H9 (cell line): ENCODE data around the gene UBE3B. TPM values are rescaled to one million over a fixed set of nuclear protein-coding genes. Genes with fewer than 3 reads are reported as not detected.

Source experiments
- DNase-seq: peaks from one replicate; pipeline ENCODE4 v3.0.0-alpha.2; 2017
- H2AFZ ChIP-seq: one replicate; pipeline ENCODE4 v1.6.1; 2013; ENCODE audit warnings: mild to moderate bottlenecking, low read length, control low read depth, moderate library complexity
- H2AK5ac ChIP-seq: 2 replicates; pipeline ENCODE4 v1.6.1; 2013; ENCODE audit warnings: low read length, control low read depth, mixed read lengths; ENCODE audit not compliant: insufficient read length
- H2BK120ac ChIP-seq: one replicate; pipeline ENCODE4 v1.6.1; 2013; ENCODE audit warnings: low read depth, mild to moderate bottlenecking, low read length, control low read depth, inconsistent platforms; ENCODE audit not compliant: poor library complexity, severe bottlenecking
- H2BK12ac ChIP-seq: 2 replicates; pipeline ENCODE4 v1.6.1; 2013; ENCODE audit warnings: low read length, control low read depth, mixed read lengths, low read depth; ENCODE audit not compliant: insufficient read length
- H2BK15ac ChIP-seq: 2 replicates; pipeline ENCODE4 v1.6.1; 2013; ENCODE audit warnings: low read depth, low read length, control low read depth
- H2BK20ac ChIP-seq: one replicate; pipeline ENCODE4 v1.6.1; 2013; ENCODE audit warnings: low read depth, mild to moderate bottlenecking, low read length, control low read depth, inconsistent platforms; ENCODE audit not compliant: poor library complexity, severe bottlenecking
- H2BK5ac ChIP-seq: 2 replicates; pipeline ENCODE4 v1.6.1; 2013; ENCODE audit warnings: low read length, control low read depth, mixed read lengths; ENCODE audit not compliant: insufficient read length
- H3K14ac ChIP-seq: 2 replicates; pipeline ENCODE4 v1.6.1; 2013; ENCODE audit warnings: low read length, control low read depth; ENCODE audit not compliant: insufficient read depth
- H3K18ac ChIP-seq: 2 replicates; pipeline ENCODE4 v1.6.1; 2013; ENCODE audit warnings: low read depth, mild to moderate bottlenecking, mixed read lengths, low read length, control low read depth; ENCODE audit not compliant: insufficient read length
- H3K23ac ChIP-seq: 2 replicates; pipeline ENCODE4 v1.6.1; 2013; ENCODE audit warnings: low read length, control low read depth, mixed read lengths, low read depth; ENCODE audit not compliant: insufficient read length
- H3K23me2 ChIP-seq: 2 replicates; pipeline ENCODE4 v1.6.1; 2013; ENCODE audit warnings: low read depth, mild to moderate bottlenecking, mixed read lengths, low read length, control low read depth; ENCODE audit not compliant: insufficient read length, poor library complexity, severe bottlenecking
- H3K27ac ChIP-seq: 2 replicates; pipeline ENCODE4 v1.5.1; 2013; ENCODE audit warnings: low read length, control low read depth, mixed read lengths, low read depth; ENCODE audit not compliant: insufficient read length
- H3K27me3 ChIP-seq: 2 replicates; pipeline ENCODE4 v1.6.1; 2013; ENCODE audit warnings: low read length, control low read depth, inconsistent platforms; ENCODE audit not compliant: insufficient read depth
- H3K4ac ChIP-seq: 2 replicates; pipeline ENCODE4 v1.6.1; 2013; ENCODE audit warnings: low read depth, mild to moderate bottlenecking, control low read depth, inconsistent platforms, low read length, moderate library complexity
- H3K4me1 ChIP-seq: 2 replicates; pipeline ENCODE4 v1.6.1; 2013; ENCODE audit warnings: low read length, control low read depth, inconsistent platforms; ENCODE audit not compliant: insufficient read depth
- H3K4me2 ChIP-seq: 2 replicates; pipeline ENCODE4 v1.6.1; 2013; ENCODE audit warnings: low read length, control low read depth, mixed read lengths; ENCODE audit not compliant: insufficient read length, insufficient read depth
- H3K56ac ChIP-seq: 2 replicates; pipeline ENCODE4 v1.6.1; 2013; ENCODE audit warnings: low read depth, mild to moderate bottlenecking, mixed read lengths, low read length, control low read depth; ENCODE audit not compliant: insufficient read length
- H3K79me1 ChIP-seq: 2 replicates; pipeline ENCODE4 v1.6.1; 2013; ENCODE audit warnings: low read depth, mild to moderate bottlenecking, moderate library complexity, low read length, control low read depth, inconsistent platforms; ENCODE audit not compliant: insufficient read depth, poor library complexity, severe bottlenecking
- H3K79me2 ChIP-seq: 2 replicates; pipeline ENCODE4 v1.6.1; 2013; ENCODE audit warnings: low read length, control low read depth, inconsistent platforms; ENCODE audit not compliant: insufficient read depth
- H3K9ac ChIP-seq: 2 replicates; pipeline ENCODE4 v1.6.1; 2013; ENCODE audit warnings: low read length, control low read depth, mixed read lengths; ENCODE audit not compliant: insufficient read length; ENCODE audit errors: extremely low read depth
- H3K9me3 ChIP-seq: one replicate; pipeline ENCODE4 v1.6.1; 2013; ENCODE audit warnings: low read depth, low read length, inconsistent platforms; ENCODE audit not compliant: control insufficient read depth
- H3T11ph ChIP-seq: one replicate; pipeline ENCODE4 v1.6.1; 2013; ENCODE audit warnings: mild to moderate bottlenecking, low read length, control low read depth, inconsistent platforms
- H4K20me1 ChIP-seq: one replicate; pipeline ENCODE4 v1.6.1; 2013; ENCODE audit not compliant: control insufficient read depth, insufficient read length, insufficient read depth
- H4K5ac ChIP-seq: 2 replicates; pipeline ENCODE4 v1.6.1; 2013; ENCODE audit warnings: low read depth, mild to moderate bottlenecking, mixed read lengths, low read length, control low read depth; ENCODE audit not compliant: insufficient read length
- H4K8ac ChIP-seq: replicated peaks from 2 replicates; pipeline ENCODE4 v1.6.1; 2013; ENCODE audit warnings: low read length, control low read depth, mixed read lengths, low read depth; ENCODE audit not compliant: insufficient read length
- H4K91ac ChIP-seq: 2 replicates; pipeline ENCODE4 v1.6.1; 2013; ENCODE audit warnings: low read depth, mild to moderate bottlenecking, moderate library complexity, mixed read lengths, low read length, control low read depth; ENCODE audit not compliant: insufficient read length
- H3K27ac Mint-ChIP-seq, 3 experiments: 2 replicates in 2 of 3; 3 replicates in 1 of 3; pipeline ENCODE4 v1.8.0; 2020 to 2021; ENCODE audit warnings: mixed read lengths in 3 of 3, mild to moderate bottlenecking in 1 of 3, moderate library complexity in 1 of 3
- H3K27me3 Mint-ChIP-seq: 2 replicates; pipeline ENCODE4 v1.8.0; 2021; ENCODE audit warnings: low read depth, mild to moderate bottlenecking, moderate library complexity, mixed read lengths
- H3K36me3 Mint-ChIP-seq, 3 experiments: 2 replicates in 2 of 3; 3 replicates in 1 of 3; pipeline ENCODE4 v1.8.0; 2020 to 2021; ENCODE audit warnings: low read depth in 3 of 3, mixed read lengths in 3 of 3; ENCODE audit not compliant: insufficient read depth in 1 of 3
- H3K4me1 Mint-ChIP-seq, 2 experiments: 2 replicates each; pipeline ENCODE4 v1.8.0; 2020; ENCODE audit warnings: mixed read lengths in 2 of 2
- H3K4me3 Mint-ChIP-seq, 2 experiments: 2 replicates in 1 of 2; 3 replicates in 1 of 2; pipeline ENCODE4 v1.8.0; 2020 to 2021; ENCODE audit warnings: mild to moderate bottlenecking in 2 of 2, mixed read lengths in 2 of 2, moderate library complexity in 1 of 2
- H3K9me3 Mint-ChIP-seq, 2 experiments: 2 replicates in 1 of 2; 3 replicates in 1 of 2; pipeline ENCODE4 v1.8.0; 2020; ENCODE audit warnings: mild to moderate bottlenecking in 2 of 2, mixed read lengths in 2 of 2, moderate library complexity in 1 of 2
- CTCF ChIP-seq: fragments of 200-600 bp; sonication (generic); conservative IDR thresholded peaks from 3 replicates; pipeline ENCODE4 v1.8.0; 2021; ENCODE audit warnings: antibody characterized with exemption, mild to moderate bottlenecking
- WGBS: extraction: QIAGEN DNeasy Blood & Tissue Kit; methylation state at CpG from one replicate; pipeline ENCODE4 v1.1.7; 2013; ENCODE audit warnings: missing lambda C conversion rate, low lambda C conversion rate, mixed read lengths; ENCODE audit not compliant: insufficient read length; ENCODE audit errors: extremely low coverage; 5-methylcytosine and 5-hydroxymethylcytosine counted together
- total RNA-seq: library from RNA; stranded (reverse); gene quantifications from 2 replicates; pipeline ENCODE4 v1.2.1, GENCODE V29; 2021

UBE3B gene
- total RNA-seq, 1 experiment from 2014 or later, result 24.2 TPM

- no CpG with 5 or more reads among the region's 16 CpGs for WGBS
- DNase-seq, result no peak
- Histone ChIP-seq H2AK5ac (no peak overlapping the region), H3K56ac (no peak overlapping the region), H3K79me1 (no peaks in the 10 kb centered on the region), H3K9ac (no peak overlapping the region), H2BK15ac (no peak overlapping the region), H4K5ac (no peak overlapping the region), H3K27me3 (no peaks in the 10 kb centered on the region), H3K23me2 (no peaks in the 10 kb centered on the region), H3K79me2 (no peaks in the 10 kb centered on the region), H3K4me1 (no peaks in the 10 kb centered on the region), H2BK12ac (no peak overlapping the region), H3K27ac (no peak overlapping the region), H2AFZ (no peak overlapping the region), H4K8ac (no peak overlapping the region), H4K20me1 (no peaks in the 10 kb centered on the region), H2BK120ac (no peak overlapping the region), H2BK20ac (no peak overlapping the region), H3K14ac (no peak overlapping the region), H3K9me3 (no peaks in the 10 kb centered on the region), H4K91ac (no peak overlapping the region), H3K4ac (no peak overlapping the region), H3K18ac (no peak overlapping the region), H3T11ph (no peak overlapping the region), H3K4me2 (no peak overlapping the region), H3K23ac (no peak overlapping the region), H2BK5ac (no peak overlapping the region)
- Mint-ChIP-seq H3K36me3 (peaks cover 32 to 89% (median 71%) of the 10 kb centered on the region in 3 experiments; a peak in 6 of 7 replicates), H3K9me3 (no peaks in the 10 kb centered on the region), H3K27ac (peak overlapping the region in 2 of 3 experiments; percentile 38 to 77; a peak in 3 of 7 replicates), H3K4me1 (no peaks in the 10 kb centered on the region), H3K27me3 (no peaks in the 10 kb centered on the region), H3K4me3 (no peak overlapping the region)
- TF ChIP-seq CTCF, result no peak
These were observed 27.4 kb upstream of the UBE3B start for GRCh38 chr12:109449845-109450532.
